SK-N-SH (cell line): Measurements from ENCODE around the gene PRDM10.

ENCODE experiments used
- CHD2 ChIP-seq: fragments of 150-350 bp; IDR thresholded peaks from 2 replicates; pipeline ENCODE4 v1.6.1; 2018; ENCODE audit warnings: low read length; ENCODE audit not compliant: partially characterized antibody
- EP300 ChIP-seq, 2 experiments: IDR thresholded peaks; 2 replicates each; pipeline versions ENCODE4 v1.4.0 to v1.6.1; 2012; ENCODE audit warnings: borderline replicate concordance in 1 of 2, low read depth in 1 of 2, low read length in 1 of 2
- MXI1 ChIP-seq: IDR thresholded peaks from 2 replicates; pipeline ENCODE4 v1.6.1; 2012; ENCODE audit warnings: mild to moderate bottlenecking, low read depth, low read length, improper control_type of control experiment
- POLR2AphosphoS5 ChIP-seq: IDR thresholded peaks from 2 replicates; pipeline ENCODE4 v1.6.1; 2012; ENCODE audit warnings: low read depth, low read length
- TF ChIP-seq, protein P1 (sequence below): fragments of 200-600 bp; sonication (generic); IDR thresholded peaks from 2 replicates; pipeline ENCODE4 v1.6.1; 2017; ENCODE audit warnings: antibody characterized with exemption, mild to moderate bottlenecking, moderate library complexity

- TF ChIP-seq CHD2 (no peak), EP300 (IDR thresholded peaks at IDR 0.05; ENCODE audit: borderline replicate concordance in 1 of 2, low read depth in 1 of 2, low read length in 1 of 2) (no peak), POLR2AphosphoS5 (no peak), MXI1 (no peak)
- TF ChIP-seq, protein P1, sequence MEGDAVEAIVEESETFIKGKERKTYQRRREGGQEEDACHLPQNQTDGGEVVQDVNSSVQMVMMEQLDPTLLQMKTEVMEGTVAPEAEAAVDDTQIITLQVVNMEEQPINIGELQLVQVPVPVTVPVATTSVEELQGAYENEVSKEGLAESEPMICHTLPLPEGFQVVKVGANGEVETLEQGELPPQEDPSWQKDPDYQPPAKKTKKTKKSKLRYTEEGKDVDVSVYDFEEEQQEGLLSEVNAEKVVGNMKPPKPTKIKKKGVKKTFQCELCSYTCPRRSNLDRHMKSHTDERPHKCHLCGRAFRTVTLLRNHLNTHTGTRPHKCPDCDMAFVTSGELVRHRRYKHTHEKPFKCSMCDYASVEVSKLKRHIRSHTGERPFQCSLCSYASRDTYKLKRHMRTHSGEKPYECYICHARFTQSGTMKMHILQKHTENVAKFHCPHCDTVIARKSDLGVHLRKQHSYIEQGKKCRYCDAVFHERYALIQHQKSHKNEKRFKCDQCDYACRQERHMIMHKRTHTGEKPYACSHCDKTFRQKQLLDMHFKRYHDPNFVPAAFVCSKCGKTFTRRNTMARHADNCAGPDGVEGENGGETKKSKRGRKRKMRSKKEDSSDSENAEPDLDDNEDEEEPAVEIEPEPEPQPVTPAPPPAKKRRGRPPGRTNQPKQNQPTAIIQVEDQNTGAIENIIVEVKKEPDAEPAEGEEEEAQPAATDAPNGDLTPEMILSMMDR, result no peak
These were observed 14.7 kb downstream of the PRDM10 start for GRCh38 chr11:129987950-129988349.
